NCI-H2081 (cell line): ENCODE results near the gene ACSF2.

ENCODE experiments used
- DNase-seq, 2 experiments: peaks; one replicate each; lab custom pipeline; 2025; lab: John Stamatoyannopoulos, UW

The ACSF2 gene

GRCh38 chr17:50501054-50501453 lies 75.0 kb downstream of the ACSF2 start:
- DNase-seq, result no peak

GRCh38 chr17:50502301-50502990 lies 76.4 kb downstream of the ACSF2 start:
- no peak for DNase-seq

- no peak for DNase-seq
These were observed 79.6 kb downstream of the ACSF2 start for GRCh38 chr17:50505591-50506130.

GRCh38 chr17:50506298-50506697 lies 80.3 kb downstream of the ACSF2 start:
- no peak for DNase-seq

GRCh38 chr17:50507871-50508572 lies 82.0 kb downstream of the ACSF2 start, which contains the start of gene MYCBPAP:
MYCBPAP (plus strand) TSS chr17:50508439; CDS start chr17:50508675, 236 bp downstream.
- peak; percentile 67 to 83 for DNase-seq

- DNase-seq, result no peak
These were observed 82.8 kb downstream of the ACSF2 start for GRCh38 chr17:50508573-50509460.

GRCh38 chr17:50511058-50511457 lies 85.0 kb downstream of the ACSF2 start:
- no peak for DNase-seq

GRCh38 chr17:50513495-50513894 lies 87.5 kb downstream of the ACSF2 start:
- no peak for DNase-seq

- DNase-seq, result no peak
These were observed 88.4 kb downstream of the ACSF2 start for GRCh38 chr17:50514388-50514787.

- DNase-seq, result no peak
These were observed 89.1 kb downstream of the ACSF2 start for GRCh38 chr17:50514936-50515702.

- DNase-seq, result no peak
These were observed 91.0 kb downstream of the ACSF2 start for GRCh38 chr17:50517011-50517410.

GRCh38 chr17:50517504-50518383 lies 91.7 kb downstream of the ACSF2 start:
- DNase-seq, result no peak

- no peak for DNase-seq
These were observed 92.5 kb downstream of the ACSF2 start for GRCh38 chr17:50518384-50519023.

GRCh38 chr17:50519141-50519834 lies 93.3 kb downstream of the ACSF2 start:
- no peak for DNase-seq

- DNase-seq, result no peak
These were observed 94.5 kb downstream of the ACSF2 start for GRCh38 chr17:50520483-50520882.

GRCh38 chr17:50521514-50521913 lies 95.5 kb downstream of the ACSF2 start:
- DNase-seq, result no peak

- no peak for DNase-seq
These were observed 96.7 kb downstream of the ACSF2 start for GRCh38 chr17:50522766-50523165.

- DNase-seq, result no peak
These were observed 97.2 kb downstream of the ACSF2 start for GRCh38 chr17:50523208-50523607.
